HG02588 (cell line): ENCODE data around the gene LRRC53.

ENCODE experiments used
- ATAC-seq: cut with Tn5 transposase; IDR thresholded peaks from one replicate; pipeline ENCODE4 v1.9.1; 2021; ENCODE audit warnings: mild to moderate bottlenecking, moderate library complexity; ENCODE audit not compliant: unreplicated experiment

Gene LRRC53

GRCh38 chr1:74512170-74512915 lies at the start of gene LRRC53:
LRRC53 (minus strand) TSS chr1:74512611; CDS start chr1:74483349, 29,262 bp downstream.
- no peak for ATAC-seq

GRCh38 chr1:74549932-74550331 lies 37.5 kb upstream of the LRRC53 start:
- ATAC-seq: no peak

- no peak for ATAC-seq
These were observed 36.7 kb upstream of the LRRC53 start for GRCh38 chr1:74548961-74549750.

GRCh38 chr1:74545821-74546220 lies 33.4 kb upstream of the LRRC53 start:
- ATAC-seq: no peak

GRCh38 chr1:74534241-74534640 lies 21.8 kb upstream of the LRRC53 start:
- ATAC-seq: no peak

- ATAC-seq: no peak
These were observed 19.4 kb upstream of the LRRC53 start for GRCh38 chr1:74531796-74532195.

- no peak for ATAC-seq
These were observed 18.5 kb upstream of the LRRC53 start for GRCh38 chr1:74530892-74531291.

- no peak for ATAC-seq
These were observed 15.7 kb upstream of the LRRC53 start for GRCh38 chr1:74528123-74528522.

- no peak for ATAC-seq
These were observed 14.3 kb upstream of the LRRC53 start for GRCh38 chr1:74526708-74527107.

- ATAC-seq: no peak
These were observed 11.6 kb upstream of the LRRC53 start for GRCh38 chr1:74523873-74524480.

- no peak for ATAC-seq
These were observed 9.7 kb upstream of the LRRC53 start for GRCh38 chr1:74522148-74522547.

GRCh38 chr1:74517599-74518051 lies 5.2 kb upstream of the LRRC53 start:
- peak; percentile 52 for ATAC-seq

GRCh38 chr1:74513411-74514300 lies 1.2 kb upstream of the LRRC53 start:
- ATAC-seq: no peak

- ATAC-seq: no peak
These were observed 4.0 kb downstream of the LRRC53 start for GRCh38 chr1:74508449-74508848.

- ATAC-seq: no peak
These were observed 6.3 kb downstream of the LRRC53 start for GRCh38 chr1:74505928-74506710.

GRCh38 chr1:74504933-74505512 lies 7.4 kb downstream of the LRRC53 start:
- ATAC-seq: no peak

- peak; percentile 90 for ATAC-seq
These were observed 8.1 kb downstream of the LRRC53 start for GRCh38 chr1:74504125-74504932.

GRCh38 chr1:74502858-74503257 lies 9.6 kb downstream of the LRRC53 start:
- ATAC-seq: no peak

- ATAC-seq: no peak
These were observed 10.0 kb downstream of the LRRC53 start for GRCh38 chr1:74502432-74502831.
